Stromal cell of bone marrow (primary cell): ENCODE measurements around the gene GPS2.

Experiments
- DNase-seq: peaks from one replicate; pipeline ENCODE4 v3.0.0-alpha.2; 2012; ENCODE audit warnings: low read depth

Gene GPS2

DNA sequence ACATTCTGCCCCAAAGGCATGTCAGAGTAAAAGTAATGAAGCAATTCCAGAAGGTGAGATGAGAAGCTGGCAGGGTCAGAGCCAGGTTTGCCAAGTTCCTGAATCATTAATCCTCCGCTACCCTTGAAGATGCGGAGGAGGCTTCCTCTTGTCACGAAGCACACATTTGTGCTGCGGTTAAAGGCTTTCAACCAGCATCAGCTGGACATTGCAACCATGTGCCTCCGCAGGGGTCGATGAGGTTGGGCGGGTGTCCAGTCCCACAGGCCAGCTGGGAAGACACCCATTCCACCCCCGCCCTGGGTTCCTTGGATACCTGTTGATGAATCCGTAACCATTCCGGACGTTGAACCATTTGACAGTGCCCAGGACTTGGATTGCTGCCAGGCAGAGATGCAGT, 22.0 kb downstream of the GPS2 start:
- no peak for DNase-seq

GRCh38 chr17:7292729-7293128, 22.4 kb downstream of the GPS2 start:
- DNase-seq: no peak

- DNase-seq: no peak
Observed at GRCh38 chr17:7292194-7292593, 23.0 kb downstream of the GPS2 start.

DNA sequence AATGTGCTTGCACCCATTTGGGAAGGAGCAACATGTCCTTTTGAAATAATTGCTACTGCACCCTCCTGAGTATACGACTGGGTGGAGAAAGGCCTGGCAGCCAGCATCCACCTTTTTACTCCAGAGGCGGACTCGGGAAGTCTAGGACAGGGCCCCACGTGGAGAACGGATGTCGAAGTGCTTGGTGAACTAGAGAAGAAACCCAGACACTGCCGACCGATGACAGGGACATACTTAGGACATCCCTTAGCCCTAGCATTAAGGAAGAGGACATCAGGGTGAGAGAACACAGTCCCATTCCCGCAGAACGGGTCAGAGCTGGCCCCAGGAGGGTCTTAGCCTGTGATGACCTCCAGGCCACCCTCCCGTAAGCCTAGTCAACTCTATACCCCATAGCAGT, 24.5 kb downstream of the GPS2 start:
- DNase-seq: no peak

- DNase-seq: no peak
Observed at GRCh38 chr17:7290166-7290565, 25.0 kb downstream of the GPS2 start.

DNA sequence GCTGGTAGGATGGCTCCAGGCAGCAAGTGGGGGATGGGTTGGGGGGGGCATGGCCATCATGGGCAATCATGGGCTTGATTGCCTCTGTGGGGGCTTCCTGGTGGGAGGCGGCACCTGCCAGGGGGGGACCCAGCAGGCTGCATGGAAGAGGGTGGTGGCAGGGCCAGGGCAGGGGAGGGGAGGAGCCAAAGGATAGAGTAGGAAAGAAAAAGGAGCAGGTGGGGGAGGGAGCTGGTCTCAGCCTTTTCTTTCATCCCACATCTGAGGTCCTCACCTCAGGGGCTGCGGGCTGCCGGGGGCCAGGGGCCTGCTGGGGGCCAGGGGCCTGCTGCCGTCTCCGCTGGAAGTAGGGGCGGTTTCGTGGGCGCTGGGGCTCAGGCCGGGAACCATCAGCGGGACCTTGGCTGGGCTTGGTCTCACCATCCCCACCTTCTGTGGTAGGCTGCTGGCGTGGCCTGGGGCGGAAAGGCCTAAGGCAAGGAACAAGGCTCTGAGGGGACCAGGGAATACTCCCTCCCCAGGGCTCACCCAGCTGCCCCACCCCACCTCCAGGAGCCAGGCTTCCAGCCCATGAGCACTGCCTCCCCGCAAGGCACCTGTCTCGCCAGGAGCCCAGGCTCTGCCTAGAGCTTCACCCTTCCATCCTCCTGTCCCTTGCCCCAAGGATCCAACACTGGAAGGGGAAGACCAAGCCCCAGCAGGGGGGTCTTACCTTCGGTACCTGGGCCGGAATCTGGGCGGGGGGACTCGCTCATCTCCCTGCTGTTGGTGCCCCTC, 25.7 kb downstream of the GPS2 start:
- DNase-seq: no peak

DNA sequence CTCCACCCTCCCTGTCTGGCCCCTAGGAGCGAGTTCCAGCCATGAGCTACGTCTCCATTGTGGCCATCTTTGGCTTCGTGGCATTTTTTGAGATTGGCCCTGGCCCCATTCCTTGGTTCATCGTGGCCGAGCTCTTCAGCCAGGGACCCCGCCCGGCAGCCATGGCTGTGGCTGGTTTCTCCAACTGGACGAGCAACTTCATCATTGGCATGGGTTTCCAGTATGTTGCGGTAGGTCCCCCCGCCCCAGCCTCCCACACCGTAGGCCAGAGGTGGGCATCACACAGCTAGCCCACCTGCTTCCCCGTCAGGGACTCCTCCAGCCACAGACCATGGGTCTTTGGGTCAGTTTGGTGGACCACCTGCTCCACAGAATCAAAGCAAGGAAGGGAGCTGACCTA, 29.5 kb downstream of the GPS2 start:
- no peak for DNase-seq

DNA sequence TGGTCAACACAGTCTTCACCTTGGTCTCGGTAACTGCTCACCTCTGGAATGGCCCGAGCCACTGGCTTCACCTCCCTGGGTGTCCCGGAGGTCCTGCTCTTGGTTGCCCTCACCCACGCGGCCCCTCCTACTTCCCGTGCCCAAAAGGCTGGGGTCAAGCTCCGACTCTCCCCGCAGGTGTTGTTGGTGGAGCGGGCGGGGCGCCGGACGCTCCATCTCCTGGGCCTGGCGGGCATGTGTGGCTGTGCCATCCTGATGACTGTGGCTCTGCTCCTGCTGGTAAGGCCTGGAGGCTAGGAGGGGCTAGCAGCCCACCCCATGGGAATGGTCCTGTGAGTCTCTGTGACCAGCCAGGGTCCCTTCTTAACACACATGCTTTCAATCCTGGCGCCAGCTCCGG, 30.2 kb downstream of the GPS2 start:
- DNase-seq: no peak

- DNase-seq: no peak
Observed at GRCh38 chr17:7283471-7284216, 31.5 kb downstream of the GPS2 start.

DNA sequence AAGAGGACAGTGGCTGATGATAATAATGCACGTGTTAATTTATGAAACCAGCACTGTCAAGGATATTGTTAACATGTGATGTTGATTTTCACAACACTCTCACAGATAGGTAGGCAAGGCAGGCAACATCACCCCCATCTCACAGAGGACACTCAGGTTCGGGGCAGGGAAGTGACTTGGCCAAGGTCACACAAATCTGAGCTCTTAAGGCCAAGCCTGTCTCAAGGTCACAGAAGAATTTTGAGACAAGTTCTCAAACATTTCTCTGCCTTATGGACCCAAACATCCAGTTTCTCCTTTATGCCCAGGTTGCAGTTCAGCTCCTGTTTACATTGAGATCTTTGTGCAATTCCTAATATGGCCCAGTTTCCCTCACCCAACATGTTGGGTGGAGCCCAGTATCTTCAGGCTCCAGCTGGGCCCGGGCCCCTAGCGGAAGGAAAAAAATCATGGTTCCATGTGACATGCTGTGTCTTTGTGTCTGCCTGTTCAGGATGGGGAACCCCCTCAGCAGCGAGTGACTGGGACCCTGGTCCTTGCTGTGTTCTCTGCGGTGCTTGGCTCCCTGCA, 32.3 kb downstream of the GPS2 start:
- no peak for DNase-seq

DNA sequence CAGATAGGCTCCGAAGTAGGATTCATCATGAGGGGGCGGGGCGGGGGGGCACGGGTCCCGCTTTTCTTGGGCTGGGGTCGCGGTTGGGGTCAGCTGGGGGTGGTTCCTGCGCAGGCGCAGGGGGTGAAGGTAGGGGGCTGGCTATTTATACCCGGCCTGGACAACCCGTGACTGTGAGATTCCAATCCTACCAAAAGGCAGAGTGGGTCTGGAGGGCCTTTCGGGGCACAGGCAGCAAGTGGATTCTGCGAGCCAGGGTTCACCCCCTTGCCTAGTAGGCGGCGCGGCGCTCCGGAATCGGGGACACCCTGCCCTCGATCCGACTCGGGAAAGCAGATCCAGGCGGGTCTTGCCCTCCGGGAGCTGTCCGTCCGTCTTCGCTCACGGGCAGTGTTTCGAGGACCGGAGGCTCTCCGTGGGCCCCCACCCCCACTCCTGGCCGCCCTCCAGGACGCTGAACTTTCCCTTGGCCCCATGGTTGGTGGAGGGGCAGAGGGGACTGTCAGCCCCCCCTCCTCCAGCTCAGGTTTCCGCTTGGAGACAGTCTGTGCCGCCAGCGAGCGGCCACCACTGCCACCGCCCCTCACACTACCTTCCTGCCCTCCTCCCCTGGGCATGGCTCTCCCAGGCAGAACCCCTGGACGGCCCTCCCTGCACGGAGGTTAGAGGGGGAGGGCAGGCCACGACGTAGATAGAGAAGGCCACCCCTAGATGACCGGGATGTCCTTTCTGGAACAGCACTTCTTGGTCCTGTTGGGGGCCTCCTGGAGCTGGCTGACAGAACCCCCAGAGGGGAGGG, 33.0 kb downstream of the GPS2 start:
- DNase-seq: no peak

GRCh38 chr17:7281074-7281952, 33.8 kb downstream of the GPS2 start, which contains the start of gene SLC2A4:
SLC2A4 (plus strand) TSS chr17:7281718; CDS start chr17:7281935, 217 bp downstream.
- peak; percentile 82 for DNase-seq

- peak; percentile 42 for DNase-seq
Observed at GRCh38 chr17:7280519-7281073, 34.6 kb downstream of the GPS2 start.

DNA sequence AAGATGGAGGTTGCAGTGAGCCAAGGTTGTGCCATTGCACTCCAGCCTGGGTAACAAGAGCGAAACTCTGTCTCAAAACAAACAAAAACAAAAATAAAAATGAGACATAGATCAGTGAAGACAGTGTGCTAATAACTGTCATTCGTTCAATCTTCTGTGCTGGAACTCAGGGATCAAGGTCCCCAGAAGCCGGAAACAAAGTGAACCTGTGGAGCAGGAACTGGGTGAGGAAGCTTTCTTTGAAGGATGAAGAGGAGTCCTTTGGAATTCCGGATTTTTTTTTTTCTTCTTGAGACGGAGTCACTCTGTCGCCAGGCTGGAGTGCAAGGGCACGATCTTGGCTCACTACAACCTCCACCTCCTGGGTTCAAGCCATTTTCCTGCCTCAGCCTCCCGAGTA, 35.7 kb downstream of the GPS2 start:
- DNase-seq: no peak

GRCh38 chr17:7266784-7267183, 48.4 kb downstream of the GPS2 start:
- DNase-seq: no peak

- DNase-seq: no peak
Observed at GRCh38 chr17:7263801-7264078, 51.4 kb downstream of the GPS2 start.

DNA sequence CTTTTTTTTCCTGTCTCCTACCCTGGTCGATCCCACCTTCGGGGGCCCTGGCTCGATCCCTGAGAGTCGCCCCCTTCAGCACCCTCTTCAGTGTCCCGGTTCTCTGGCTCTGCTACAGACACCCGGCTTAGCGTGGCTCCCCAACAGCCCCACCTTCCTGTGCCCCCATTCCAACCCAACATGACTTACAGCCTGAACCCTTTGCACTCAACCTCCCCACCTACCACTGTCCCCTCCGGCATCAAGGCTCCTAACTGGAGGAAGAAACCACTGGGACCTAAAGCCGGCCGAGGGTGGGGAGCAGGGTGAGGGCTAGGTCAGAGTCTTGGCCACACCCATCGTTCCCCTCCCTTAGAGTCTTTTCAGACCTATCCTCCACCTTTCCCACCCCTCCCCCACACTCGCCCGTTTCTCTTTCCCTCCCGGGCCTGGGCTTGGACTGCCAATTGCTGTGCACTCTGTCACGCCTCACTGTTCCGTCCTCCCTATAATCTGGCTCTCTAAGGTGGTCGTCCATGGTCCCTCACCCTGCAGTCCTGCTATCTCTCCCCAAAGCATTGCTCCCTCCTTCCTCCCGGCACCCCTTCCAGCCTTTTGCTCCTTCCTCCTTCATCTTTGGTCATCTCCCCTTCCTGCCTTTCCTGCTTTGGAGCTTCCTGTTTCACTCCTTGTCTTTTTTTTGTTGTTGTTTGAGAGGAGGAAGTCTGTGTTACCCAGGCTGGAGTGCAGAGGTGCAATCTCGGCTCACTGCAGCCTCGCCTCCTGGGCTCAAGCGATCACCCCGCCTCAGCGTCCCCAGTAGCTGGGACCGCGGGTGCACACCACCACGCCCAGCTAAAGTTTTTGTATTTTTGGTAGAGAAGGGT, 52.0 kb downstream of the GPS2 start:
- DNase-seq: no peak
